HEK293 (cell line): ENCODE data around the gene PPM1J.

Experiments
- AEBP2 ChIP-seq: fragments of 450-650 bp; formaldehyde crosslinking; IDR thresholded peaks from 2 replicates; pipeline ENCODE4 v1.5.1; 2016; ENCODE audit warnings: missing biosample characterization, missing genetic modification characterization, borderline replicate concordance
- HIC1 ChIP-seq: fragments of 450-650 bp; formaldehyde crosslinking; IDR thresholded peaks from 2 replicates; pipeline ENCODE4 v1.5.1; 2016; ENCODE audit warnings: missing biosample characterization, missing genetic modification characterization
- KLF7 ChIP-seq: fragments of 450-650 bp; formaldehyde crosslinking; IDR thresholded peaks from 2 replicates; pipeline ENCODE4 v1.5.1; 2016; ENCODE audit warnings: missing biosample characterization, missing genetic modification characterization, borderline replicate concordance
- PRDM1 ChIP-seq: fragments of 450-650 bp; formaldehyde crosslinking; IDR thresholded peaks from 2 replicates; pipeline ENCODE4; 2016; ENCODE audit warnings: missing biosample characterization, missing genetic modification characterization
- PRDM10 ChIP-seq: fragments of 450-650 bp; formaldehyde crosslinking; IDR thresholded peaks from 2 replicates; pipeline ENCODE4 v1.5.1; 2016; ENCODE audit warnings: missing biosample characterization, missing genetic modification characterization
- ZBTB17 ChIP-seq: fragments of 450-650 bp; formaldehyde crosslinking; IDR thresholded peaks from 2 replicates; pipeline ENCODE4 v1.5.1; 2016; ENCODE audit warnings: missing biosample characterization, missing genetic modification characterization
- ZBTB26 ChIP-seq: fragments of 450-650 bp; formaldehyde crosslinking; optimal IDR thresholded peaks from 2 replicates; pipeline ENCODE3; 2016; ENCODE audit warnings: missing biosample characterization, mild to moderate bottlenecking, missing genetic modification characterization
- ZBTB6 ChIP-seq: fragments of 450-650 bp; formaldehyde crosslinking; IDR thresholded peaks from 2 replicates; pipeline ENCODE4 v1.5.1; 2017; ENCODE audit warnings: missing biosample characterization, missing genetic modification characterization
- ZNF2 ChIP-seq: fragments of 450-650 bp; formaldehyde crosslinking; IDR thresholded peaks from 2 replicates; pipeline ENCODE4 v1.5.1; 2016; ENCODE audit warnings: missing biosample characterization, missing genetic modification characterization
- ZNF24 ChIP-seq: fragments of 450-650 bp; formaldehyde crosslinking; IDR thresholded peaks from 2 replicates; pipeline ENCODE4 v1.5.1; 2016; ENCODE audit warnings: missing biosample characterization, missing genetic modification characterization
- ZNF274 ChIP-seq, 2 experiments: fragments of 200-500 bp in 1 of 2; fragments of 450-650 bp in 1 of 2; sonication (Bioruptor generic) in 1 of 2; formaldehyde crosslinking in 1 of 2; IDR thresholded peaks; 2 replicates each; pipeline versions ENCODE4 v1.5.1 to v1.6.1; 2014 to 2016; ENCODE audit warnings: borderline replicate concordance in 1 of 2, inconsistent platforms in 1 of 2, low read length in 1 of 2, missing biosample characterization in 1 of 2, missing genetic modification characterization in 1 of 2
- ZNF391 ChIP-seq: fragments of 450-650 bp; formaldehyde crosslinking; IDR thresholded peaks from 2 replicates; pipeline ENCODE4 v1.5.1; 2016; ENCODE audit warnings: low read depth, missing biosample characterization, missing genetic modification characterization, borderline replicate concordance
- ZNF398 ChIP-seq: fragments of 450-650 bp; formaldehyde crosslinking; IDR thresholded peaks from 2 replicates; pipeline ENCODE4 v1.5.1; 2017; ENCODE audit warnings: missing biosample characterization, missing genetic modification characterization
- ZNF473 ChIP-seq: fragments of 450-650 bp; formaldehyde crosslinking; IDR thresholded peaks from 2 replicates; pipeline ENCODE4 v1.5.1; 2017; ENCODE audit warnings: missing biosample characterization, missing genetic modification characterization
- ZNF768 ChIP-seq: fragments of 450-650 bp; formaldehyde crosslinking; IDR thresholded peaks from 2 replicates; pipeline ENCODE4 v1.5.1; 2018; ENCODE audit warnings: missing biosample characterization, mild to moderate bottlenecking, missing genetic modification characterization
- ZSCAN30 ChIP-seq: fragments of 450-650 bp; IDR thresholded peaks from 2 replicates; pipeline ENCODE4 v1.5.1; 2018; ENCODE audit warnings: missing biosample characterization, mild to moderate bottlenecking, missing genetic modification characterization, moderate library complexity
- ZSCAN4 ChIP-seq: fragments of 450-650 bp; formaldehyde crosslinking; IDR thresholded peaks from 2 replicates; pipeline ENCODE4 v1.5.1; 2017; ENCODE audit warnings: missing biosample characterization, missing genetic modification characterization

Gene PPM1J

GRCh38 chr1:112718691-112719418 is 3.7 kb upstream of the PPM1J start (continued):
- TF ChIP-seq AEBP2 (tag by site-specific recombination), result no peak
- peak; percentile 78 for TF ChIP-seq ZNF2 (tag by site-specific recombination)
- 0 out of 2 replicates have a peak, but pooled peaks have one; percentile 58 for TF ChIP-seq HIC1
- no peak for TF ChIP-seq ZNF398 (tag by site-specific recombination)
- TF ChIP-seq ZSCAN30 (tag by site-specific recombination), result peak; percentile 47; the same call in 1 of the 2 replicates
- no peak for TF ChIP-seq ZSCAN4 (tag by site-specific recombination)
- no peak for TF ChIP-seq PRDM1 (tag by site-specific recombination)
- no peak for TF ChIP-seq ZNF391 (tag by site-specific recombination)
- no peak for TF ChIP-seq ZBTB6 (tag by site-specific recombination)
- no peak for TF ChIP-seq ZNF24 (tag by site-specific recombination)
- peak; percentile 47 for TF ChIP-seq ZBTB17 (tag by site-specific recombination)
- TF ChIP-seq ZNF768 (tag by site-specific recombination), result no peak
- no peak for TF ChIP-seq ZNF274 (IDR thresholded peaks at IDR 0.05; ENCODE audit: low read length)
- no peak for TF ChIP-seq ZNF274 (tag by site-specific recombination; IDR thresholded peaks at IDR 0.05; ENCODE audit: borderline replicate concordance)
- peak; percentile 66 for TF ChIP-seq PRDM10 (tag by site-specific recombination)
- TF ChIP-seq ZBTB26 (tag by site-specific recombination), result peak; percentile 35
- no peak for TF ChIP-seq ZNF473
- TF ChIP-seq KLF7 (tag by site-specific recombination), result no peak
